GM13977 (cell line): ENCODE results near the gene DUSP5.

Experiments
- DNase-seq: peaks from one replicate; pipeline ENCODE4 v3.0.0; 2012; ENCODE audit warnings: low spot score
- in situ Hi-C: fragments of 300-500 bp; cut with MboI; formaldehyde crosslinking; loops from one replicate; pipeline ENCODE4 v1.12.0; 2022; ENCODE audit warnings: low sequenced_read_pairs, low pct_unique_long_range_greater_than_20kb, mixed read lengths, inconsistent platforms; ENCODE audit not compliant: unreplicated experiment
- TF ChIP-seq, protein P1 (sequence below): IDR thresholded peaks from 2 replicates; pipeline ENCODE4 v1.5.1; 2012; ENCODE audit warnings: mild to moderate bottlenecking, control low read depth; ENCODE audit not compliant: insufficient read depth; ENCODE audit errors: extremely low read depth, missing control alignments

The DUSP5 gene

DNA sequence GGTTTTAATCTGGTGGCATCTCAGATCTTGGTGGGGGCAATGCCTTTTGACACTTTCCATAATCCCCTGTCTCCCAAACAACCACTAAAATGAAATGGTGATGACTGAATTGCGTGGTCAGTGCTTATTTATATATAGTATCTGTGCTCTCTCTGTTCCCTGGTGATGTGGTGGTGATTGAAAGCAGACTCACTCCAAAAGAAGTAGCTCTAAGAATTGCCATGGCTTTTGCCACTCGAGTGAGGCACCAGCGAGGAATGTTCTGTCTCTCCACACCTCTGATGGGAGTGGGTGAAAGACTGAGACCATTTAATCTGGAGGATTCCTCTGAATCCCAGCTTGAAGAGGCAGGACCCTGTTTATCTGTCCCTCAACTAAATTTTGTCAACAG, 2.8 kb downstream of the DUSP5 start:
- in situ Hi-C loops: loop anchor here (5.0 to 10.0 kb wide), 2 partner anchors 83 to 146 kb away; no protein-coding TSS in a partner anchor
- no peak for DNase-seq
- TF ChIP-seq, protein P1, sequence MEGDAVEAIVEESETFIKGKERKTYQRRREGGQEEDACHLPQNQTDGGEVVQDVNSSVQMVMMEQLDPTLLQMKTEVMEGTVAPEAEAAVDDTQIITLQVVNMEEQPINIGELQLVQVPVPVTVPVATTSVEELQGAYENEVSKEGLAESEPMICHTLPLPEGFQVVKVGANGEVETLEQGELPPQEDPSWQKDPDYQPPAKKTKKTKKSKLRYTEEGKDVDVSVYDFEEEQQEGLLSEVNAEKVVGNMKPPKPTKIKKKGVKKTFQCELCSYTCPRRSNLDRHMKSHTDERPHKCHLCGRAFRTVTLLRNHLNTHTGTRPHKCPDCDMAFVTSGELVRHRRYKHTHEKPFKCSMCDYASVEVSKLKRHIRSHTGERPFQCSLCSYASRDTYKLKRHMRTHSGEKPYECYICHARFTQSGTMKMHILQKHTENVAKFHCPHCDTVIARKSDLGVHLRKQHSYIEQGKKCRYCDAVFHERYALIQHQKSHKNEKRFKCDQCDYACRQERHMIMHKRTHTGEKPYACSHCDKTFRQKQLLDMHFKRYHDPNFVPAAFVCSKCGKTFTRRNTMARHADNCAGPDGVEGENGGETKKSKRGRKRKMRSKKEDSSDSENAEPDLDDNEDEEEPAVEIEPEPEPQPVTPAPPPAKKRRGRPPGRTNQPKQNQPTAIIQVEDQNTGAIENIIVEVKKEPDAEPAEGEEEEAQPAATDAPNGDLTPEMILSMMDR: no peak

GRCh38 chr10:110501142-110501937, 3.6 kb downstream of the DUSP5 start:
- peak; percentile 65 for DNase-seq
- in situ Hi-C loops: loop anchor here (5.0 to 10.0 kb wide), 2 partner anchors 84 to 147 kb away; no protein-coding TSS in a partner anchor
- TF ChIP-seq, protein P1: no peak

- in situ Hi-C loops: loop anchor here (5.0 to 10.0 kb wide), 2 partner anchors 85 to 147 kb away; no protein-coding TSS in a partner anchor
- TF ChIP-seq, protein P1: no peak
- DNase-seq: no peak
Observed at GRCh38 chr10:110502072-110502845, 4.6 kb downstream of the DUSP5 start.

DNA sequence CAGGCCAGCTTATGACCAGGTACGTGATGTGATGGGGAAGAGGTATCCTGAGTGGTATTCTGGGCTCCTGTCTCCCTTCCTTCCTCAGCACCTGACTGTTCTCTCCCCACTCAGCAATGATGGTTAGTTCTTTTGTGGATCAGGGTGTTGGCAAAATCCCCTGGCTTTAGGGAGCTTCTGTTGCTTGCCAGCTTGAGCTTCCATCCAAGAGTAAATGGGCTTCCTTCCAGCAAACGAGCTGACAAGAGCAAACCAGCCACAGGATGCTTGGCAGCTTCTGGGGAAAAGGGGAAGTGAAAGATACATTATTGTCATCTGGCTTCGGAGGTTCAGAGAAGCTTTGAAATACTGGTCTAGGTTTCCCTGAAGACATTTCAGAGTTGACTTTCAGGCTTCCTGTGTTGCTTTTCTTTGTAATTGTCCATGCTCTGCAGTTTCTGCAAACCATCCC, 5.2 kb downstream of the DUSP5 start:
- peak; percentile 65 for DNase-seq
- TF ChIP-seq, protein P1: no peak
- in situ Hi-C loops: loop anchor here (5.0 to 10.0 kb wide), 2 partner anchors 86 to 148 kb away; no protein-coding TSS in a partner anchor

- TF ChIP-seq, protein P1: no peak
- in situ Hi-C loops: loop anchor here (5.0 to 10.0 kb wide), 2 partner anchors 86 to 149 kb away; no protein-coding TSS in a partner anchor
- DNase-seq: no peak
Observed at GRCh38 chr10:110503528-110504110, 5.9 kb downstream of the DUSP5 start.
